Keratinocyte (primary cell): ENCODE data around the gene SSB.

Source experiments
- EZH2 ChIP-seq: IDR thresholded peaks from one replicate; pipeline ENCODE4 v1.6.1; 2012; ENCODE audit warnings: inconsistent platforms, mild to moderate bottlenecking, low read length, moderate library complexity
- TF ChIP-seq, protein P1 (sequence below), 3 experiments: IDR thresholded peaks in 1 of 3; conservative IDR thresholded peaks in 1 of 3; optimal IDR thresholded peaks in 1 of 3; 2 replicates in 2 of 3; 3 replicates in 1 of 3; pipeline versions ENCODE3 to v1.5.1; 2011; ENCODE audit warnings: low read length in 3 of 3, mild to moderate bottlenecking in 3 of 3, moderate library complexity in 2 of 3, control low read depth in 1 of 3, inconsistent platforms in 1 of 3; ENCODE audit not compliant: insufficient read depth in 2 of 3; ENCODE audit errors: extremely low read depth in 1 of 3

DNA sequence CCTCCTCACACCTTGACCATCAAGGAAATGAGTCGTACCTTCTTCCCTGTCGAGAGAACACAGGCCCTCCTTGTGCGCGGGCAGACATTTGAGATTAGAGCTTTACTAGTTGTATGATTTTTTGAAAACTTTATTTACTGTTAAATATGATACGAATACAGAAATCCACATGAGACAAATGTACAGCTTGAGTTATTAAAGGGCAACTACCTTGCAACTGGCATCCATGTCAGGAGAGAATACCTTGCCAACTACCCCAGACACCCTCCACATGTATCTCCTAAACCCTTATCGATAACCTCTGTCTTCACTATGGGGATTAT lies 36.7 kb upstream of the SSB start:
- TF ChIP-seq, protein P1, sequence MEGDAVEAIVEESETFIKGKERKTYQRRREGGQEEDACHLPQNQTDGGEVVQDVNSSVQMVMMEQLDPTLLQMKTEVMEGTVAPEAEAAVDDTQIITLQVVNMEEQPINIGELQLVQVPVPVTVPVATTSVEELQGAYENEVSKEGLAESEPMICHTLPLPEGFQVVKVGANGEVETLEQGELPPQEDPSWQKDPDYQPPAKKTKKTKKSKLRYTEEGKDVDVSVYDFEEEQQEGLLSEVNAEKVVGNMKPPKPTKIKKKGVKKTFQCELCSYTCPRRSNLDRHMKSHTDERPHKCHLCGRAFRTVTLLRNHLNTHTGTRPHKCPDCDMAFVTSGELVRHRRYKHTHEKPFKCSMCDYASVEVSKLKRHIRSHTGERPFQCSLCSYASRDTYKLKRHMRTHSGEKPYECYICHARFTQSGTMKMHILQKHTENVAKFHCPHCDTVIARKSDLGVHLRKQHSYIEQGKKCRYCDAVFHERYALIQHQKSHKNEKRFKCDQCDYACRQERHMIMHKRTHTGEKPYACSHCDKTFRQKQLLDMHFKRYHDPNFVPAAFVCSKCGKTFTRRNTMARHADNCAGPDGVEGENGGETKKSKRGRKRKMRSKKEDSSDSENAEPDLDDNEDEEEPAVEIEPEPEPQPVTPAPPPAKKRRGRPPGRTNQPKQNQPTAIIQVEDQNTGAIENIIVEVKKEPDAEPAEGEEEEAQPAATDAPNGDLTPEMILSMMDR (optimal IDR thresholded peaks at IDR 0.05 in 1 of 3, IDR thresholded peaks at IDR 0.05 in 1 of 3, conservative IDR thresholded peaks at IDR 0.05 in 1 of 3; ENCODE audit: extremely low read depth in 1 of 3, insufficient read depth in 2 of 3, low read length in 3 of 3): no peak
- no peak for TF ChIP-seq EZH2
